ENCODE data around the gene TNNI3.

DNA sequence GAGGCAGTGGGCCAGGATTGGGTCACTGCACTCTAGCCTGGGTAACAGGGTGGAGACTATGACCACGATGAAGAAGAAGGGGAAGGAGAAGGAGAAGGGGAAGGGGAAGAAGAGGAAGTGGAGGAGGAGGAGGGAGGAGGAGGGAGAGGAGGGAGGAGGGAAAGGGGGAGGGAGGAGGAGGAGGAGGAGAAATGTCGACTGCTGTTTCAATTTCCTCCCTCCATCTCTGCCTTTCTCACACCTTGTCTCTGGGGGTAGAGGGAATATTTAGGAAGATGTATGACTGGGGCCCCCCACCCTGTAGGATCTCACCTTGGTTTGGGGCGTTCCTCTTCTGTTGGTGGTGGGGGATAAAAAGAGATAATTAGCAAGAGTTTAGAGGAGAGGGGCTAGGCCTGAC, 12.3 kb downstream of the TNNI3 start:
- TF ChIP-seq, protein P1, sequence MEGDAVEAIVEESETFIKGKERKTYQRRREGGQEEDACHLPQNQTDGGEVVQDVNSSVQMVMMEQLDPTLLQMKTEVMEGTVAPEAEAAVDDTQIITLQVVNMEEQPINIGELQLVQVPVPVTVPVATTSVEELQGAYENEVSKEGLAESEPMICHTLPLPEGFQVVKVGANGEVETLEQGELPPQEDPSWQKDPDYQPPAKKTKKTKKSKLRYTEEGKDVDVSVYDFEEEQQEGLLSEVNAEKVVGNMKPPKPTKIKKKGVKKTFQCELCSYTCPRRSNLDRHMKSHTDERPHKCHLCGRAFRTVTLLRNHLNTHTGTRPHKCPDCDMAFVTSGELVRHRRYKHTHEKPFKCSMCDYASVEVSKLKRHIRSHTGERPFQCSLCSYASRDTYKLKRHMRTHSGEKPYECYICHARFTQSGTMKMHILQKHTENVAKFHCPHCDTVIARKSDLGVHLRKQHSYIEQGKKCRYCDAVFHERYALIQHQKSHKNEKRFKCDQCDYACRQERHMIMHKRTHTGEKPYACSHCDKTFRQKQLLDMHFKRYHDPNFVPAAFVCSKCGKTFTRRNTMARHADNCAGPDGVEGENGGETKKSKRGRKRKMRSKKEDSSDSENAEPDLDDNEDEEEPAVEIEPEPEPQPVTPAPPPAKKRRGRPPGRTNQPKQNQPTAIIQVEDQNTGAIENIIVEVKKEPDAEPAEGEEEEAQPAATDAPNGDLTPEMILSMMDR (IDR thresholded peaks at IDR 0.05), result no peak
- TF ChIP-seq POLR2A (IDR thresholded peaks at IDR 0.05), result no peak
